Gastroesophageal sphincter (tissue), 3 donors: Measurements from ENCODE around the gene CUX1.

ENCODE experiments used
- POLR2A ChIP-seq, 2 donors: fragments of 450-650 bp; IDR thresholded peaks; one replicate each; pipeline ENCODE4 v1.6.1; 2017; ENCODE audit warnings: antibody characterized with exemption in 2 of 2, mild to moderate bottlenecking in 2 of 2, moderate library complexity in 1 of 2
- POLR2AphosphoS5 ChIP-seq: sonication (generic); formaldehyde crosslinking; IDR thresholded peaks from one replicate; pipeline ENCODE4 v1.6.1; 2017; ENCODE audit warnings: antibody characterized with exemption
- TF ChIP-seq, protein P1 (sequence below), 4 experiments: fragments of 200-600 bp in 2 of 4; fragments of 450-650 bp in 2 of 4; sonication (generic) in 1 of 4; IDR thresholded peaks; one replicate each; pipeline ENCODE4 v1.5.1; 2017 to 2019; ENCODE audit warnings: antibody characterized with exemption in 4 of 4, mild to moderate bottlenecking in 2 of 4, moderate library complexity in 2 of 4

DNA sequence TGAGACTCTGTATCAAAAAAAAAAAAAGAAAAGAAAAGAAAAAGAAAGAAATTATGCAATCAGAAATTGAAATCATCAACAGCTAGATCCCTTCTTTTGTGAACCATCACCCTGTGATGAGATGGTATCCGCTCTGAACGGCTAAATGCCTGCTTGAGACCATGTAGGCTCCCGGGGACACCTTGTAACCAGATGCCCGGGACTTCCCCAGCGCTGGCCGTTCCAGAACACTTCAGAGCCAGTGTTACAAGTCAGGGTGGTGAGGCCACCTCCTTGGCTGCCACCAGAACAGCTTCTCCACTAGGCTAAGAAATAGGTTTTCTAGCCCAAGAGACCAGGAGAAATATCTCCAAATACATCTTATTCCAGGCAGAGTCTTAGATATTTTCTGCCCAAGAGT is 349.8 kb downstream of the CUX1 start:
- TF ChIP-seq POLR2AphosphoS5: no peak
- TF ChIP-seq, protein P1, sequence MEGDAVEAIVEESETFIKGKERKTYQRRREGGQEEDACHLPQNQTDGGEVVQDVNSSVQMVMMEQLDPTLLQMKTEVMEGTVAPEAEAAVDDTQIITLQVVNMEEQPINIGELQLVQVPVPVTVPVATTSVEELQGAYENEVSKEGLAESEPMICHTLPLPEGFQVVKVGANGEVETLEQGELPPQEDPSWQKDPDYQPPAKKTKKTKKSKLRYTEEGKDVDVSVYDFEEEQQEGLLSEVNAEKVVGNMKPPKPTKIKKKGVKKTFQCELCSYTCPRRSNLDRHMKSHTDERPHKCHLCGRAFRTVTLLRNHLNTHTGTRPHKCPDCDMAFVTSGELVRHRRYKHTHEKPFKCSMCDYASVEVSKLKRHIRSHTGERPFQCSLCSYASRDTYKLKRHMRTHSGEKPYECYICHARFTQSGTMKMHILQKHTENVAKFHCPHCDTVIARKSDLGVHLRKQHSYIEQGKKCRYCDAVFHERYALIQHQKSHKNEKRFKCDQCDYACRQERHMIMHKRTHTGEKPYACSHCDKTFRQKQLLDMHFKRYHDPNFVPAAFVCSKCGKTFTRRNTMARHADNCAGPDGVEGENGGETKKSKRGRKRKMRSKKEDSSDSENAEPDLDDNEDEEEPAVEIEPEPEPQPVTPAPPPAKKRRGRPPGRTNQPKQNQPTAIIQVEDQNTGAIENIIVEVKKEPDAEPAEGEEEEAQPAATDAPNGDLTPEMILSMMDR (IDR thresholded peaks at IDR 0.05): no peak
- TF ChIP-seq POLR2A (IDR thresholded peaks at IDR 0.05): no peak
